ENCODE results near the gene FGD6. TPM values are rescaled to one million over a fixed set of nuclear protein-coding genes. Genes with fewer than 3 reads are reported as not detected.

The FGD6 gene
- total and polyA plus RNA-seq, 2 experiments from 2014 or later, result 3.0 to 5.9 TPM

GRCh38 chr12:95220190-95220589, 2.9 kb upstream of the FGD6 start:
- no peaks in the 10 kb centered on the region for H3K9me3 ChIP-seq (ENCODE audit: low read depth)
- H3K27ac ChIP-seq, result no peak overlapping the region
- H3K4me3 ChIP-seq, result no peak overlapping the region
- H3K36me3 ChIP-seq (ENCODE audit: low read depth), result no peaks in the 10 kb centered on the region
- H3K4me1 ChIP-seq (ENCODE audit: insufficient read depth), result peaks cover 32% of the 10 kb centered on the region
- no peaks in the 10 kb centered on the region for H4K20me1 ChIP-seq (ENCODE audit: insufficient read depth)
- 97 to 100% methylated on average over 4 of the region's 4 CpGs for WGBS, 2 experiments (ENCODE audit: low coverage in 1 of 2, low lambda C conversion rate in 2 of 2, missing lambda C conversion rate in 2 of 2)
- H3K9me2 ChIP-seq (ENCODE audit: insufficient read depth), result no peaks in the 10 kb centered on the region
- H3K4me2 ChIP-seq (ENCODE audit: unreplicated experiment), result no peak overlapping the region
- H3K79me2 ChIP-seq (ENCODE audit: insufficient read depth), result peaks cover 89% of the 10 kb centered on the region
- H3K27me3 ChIP-seq (replicated peaks; ENCODE audit: insufficient read depth), result no peaks in the 10 kb centered on the region
- TF ChIP-seq EZH2phosphoT487 (IDR thresholded peaks at IDR 0.05; ENCODE audit: insufficient read depth, low read depth) (no peak), EZH2 (IDR thresholded peaks at IDR 0.05; ENCODE audit: insufficient read depth, poor library complexity, severe bottlenecking) (no peak)
- no peak overlapping the region for H3K9ac ChIP-seq
- peaks cover 26% of the 10 kb centered on the region for H3F3A ChIP-seq (ENCODE audit: insufficient read depth)
- in situ Hi-C loops (cut with MboI), result loop anchor here (10.0 kb wide), 1 partner anchor 115 kb away; no protein-coding TSS in a partner anchor
- no peak overlapping the region for H2AFZ ChIP-seq
- DNase-seq, result no peak

DNA sequence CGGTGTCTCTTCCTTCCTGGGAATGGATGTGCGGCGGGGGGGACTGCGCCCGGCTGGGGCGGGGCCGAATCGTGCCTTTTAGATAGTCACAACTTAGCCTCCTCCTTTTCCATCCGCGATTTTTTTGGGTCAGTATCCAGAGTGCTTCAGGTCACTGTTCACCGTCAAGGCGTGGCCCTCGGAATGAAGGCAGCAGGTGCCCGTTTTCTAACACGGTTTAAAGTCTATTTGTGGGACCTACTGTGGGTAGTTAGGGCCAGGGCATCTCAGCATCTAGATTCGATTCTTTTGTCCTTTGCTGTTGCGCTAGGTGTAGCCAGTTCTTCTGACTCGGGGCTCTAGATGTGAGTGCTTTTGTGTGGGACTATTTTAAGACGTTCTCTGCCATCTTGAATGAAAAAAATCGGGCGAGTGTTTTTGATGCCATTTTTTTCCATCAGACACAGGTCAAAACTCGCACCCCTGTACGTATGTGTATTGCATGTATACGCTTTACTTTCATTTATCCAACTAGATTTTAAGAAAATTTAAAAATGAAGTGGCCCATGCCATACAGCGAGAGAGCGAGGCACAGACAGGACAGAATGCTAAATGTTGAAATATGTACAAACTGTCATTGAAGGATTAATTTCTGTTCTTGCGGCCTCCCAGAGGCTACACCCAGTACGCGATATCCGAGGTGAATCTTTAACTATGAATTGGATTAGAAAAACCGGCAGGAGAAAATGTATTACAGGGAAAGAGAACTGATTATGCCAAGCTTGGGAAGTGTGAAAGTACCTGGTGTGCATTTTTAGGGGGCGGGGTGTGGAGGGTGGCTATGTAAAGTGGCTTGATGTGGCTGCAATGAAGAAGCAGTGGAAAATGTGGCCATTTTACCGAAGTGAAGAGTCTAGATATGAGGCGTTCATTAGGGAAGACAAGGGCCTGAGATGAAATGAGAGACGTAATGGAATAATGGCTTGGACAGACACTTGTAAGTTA, 1.2 kb upstream of the FGD6 start:
- Histone ChIP-seq H3K9me3 (ENCODE audit: low read depth) (no peaks in the 10 kb centered on the region), H3K27ac (peak overlapping the region; percentile 83), H3K9me2 (ENCODE audit: insufficient read depth) (no peaks in the 10 kb centered on the region), H3K4me2 (ENCODE audit: unreplicated experiment) (peak overlapping the region; percentile 91), H3F3A (ENCODE audit: insufficient read depth) (peaks cover 16% of the 10 kb centered on the region), H2AFZ (peak overlapping the region; percentile 86), H3K36me3 (ENCODE audit: low read depth) (no peaks in the 10 kb centered on the region), H3K4me3 (peak overlapping the region; percentile 90), H3K27me3 (replicated peaks; ENCODE audit: insufficient read depth) (no peaks in the 10 kb centered on the region), H3K79me2 (ENCODE audit: insufficient read depth) (peaks cover 89% of the 10 kb centered on the region), H3K9ac (peak overlapping the region; percentile 85), H3K4me1 (ENCODE audit: insufficient read depth) (peaks cover 20% of the 10 kb centered on the region), H4K20me1 (ENCODE audit: insufficient read depth) (no peaks in the 10 kb centered on the region)
- WGBS, 2 experiments (ENCODE audit: low coverage in 1 of 2, low lambda C conversion rate in 2 of 2, missing lambda C conversion rate in 2 of 2), result 1% methylated on average over 34 to 35 of the region's 35 CpGs
- no peak for TF ChIP-seq EZH2phosphoT487 (IDR thresholded peaks at IDR 0.05; ENCODE audit: insufficient read depth, low read depth)
- TF ChIP-seq EZH2 (IDR thresholded peaks at IDR 0.05; ENCODE audit: insufficient read depth, poor library complexity, severe bottlenecking), result no peak
- in situ Hi-C loops (cut with MboI), result no loop called here
- DNase-seq, result peak; percentile 86

GRCh38 chr12:95216711-95217376, 423 bp downstream of the FGD6 start:
- Histone ChIP-seq H3K79me2 (ENCODE audit: insufficient read depth) (peaks cover 89% of the 10 kb centered on the region), H3K4me3 (peak overlapping the region; percentile 90), H3K4me2 (ENCODE audit: unreplicated experiment) (peak overlapping the region; percentile 99), H3K36me3 (ENCODE audit: low read depth) (no peaks in the 10 kb centered on the region), H3K27ac (peak overlapping the region; percentile 63), H3F3A (ENCODE audit: insufficient read depth) (peaks cover 16% of the 10 kb centered on the region), H3K4me1 (ENCODE audit: insufficient read depth) (peaks cover 20% of the 10 kb centered on the region), H3K9ac (peak overlapping the region; percentile 82), H3K27me3 (replicated peaks; ENCODE audit: insufficient read depth) (no peaks in the 10 kb centered on the region), H3K9me3 (ENCODE audit: low read depth) (no peaks in the 10 kb centered on the region), H4K20me1 (ENCODE audit: insufficient read depth) (no peaks in the 10 kb centered on the region), H3K9me2 (ENCODE audit: insufficient read depth) (no peaks in the 10 kb centered on the region), H2AFZ (peak overlapping the region; percentile 94)
- DNase-seq, result no peak
- TF ChIP-seq EZH2 (IDR thresholded peaks at IDR 0.05; ENCODE audit: insufficient read depth, poor library complexity, severe bottlenecking) (no peak), EZH2phosphoT487 (IDR thresholded peaks at IDR 0.05; ENCODE audit: insufficient read depth, low read depth) (no peak)
- in situ Hi-C loops (cut with MboI), result no loop called here
- 2% methylated on average over 32 to 35 of the region's 45 CpGs for WGBS, 2 experiments (ENCODE audit: low coverage in 1 of 2, low lambda C conversion rate in 2 of 2, missing lambda C conversion rate in 2 of 2)

GRCh38 chr12:95215949-95216348, 1.3 kb downstream of the FGD6 start:
- Histone ChIP-seq H3K27ac (no peak overlapping the region), H4K20me1 (ENCODE audit: insufficient read depth) (no peaks in the 10 kb centered on the region), H3K36me3 (ENCODE audit: low read depth) (no peaks in the 10 kb centered on the region), H3K4me1 (ENCODE audit: insufficient read depth) (peaks cover 20% of the 10 kb centered on the region), H3K4me3 (peak overlapping the region; percentile 90), H3K79me2 (ENCODE audit: insufficient read depth) (peaks cover 85% of the 10 kb centered on the region), H2AFZ (peak overlapping the region; percentile 94), H3K9ac (peak overlapping the region; percentile 82), H3F3A (ENCODE audit: insufficient read depth) (peaks cover 16% of the 10 kb centered on the region), H3K4me2 (ENCODE audit: unreplicated experiment) (peak overlapping the region; percentile 99), H3K9me3 (ENCODE audit: low read depth) (no peaks in the 10 kb centered on the region), H3K9me2 (ENCODE audit: insufficient read depth) (no peaks in the 10 kb centered on the region), H3K27me3 (replicated peaks; ENCODE audit: insufficient read depth) (no peaks in the 10 kb centered on the region)
- in situ Hi-C loops (cut with MboI), result no loop called here
- TF ChIP-seq EZH2phosphoT487 (IDR thresholded peaks at IDR 0.05; ENCODE audit: insufficient read depth, low read depth), result no peak
- no peak for TF ChIP-seq EZH2 (IDR thresholded peaks at IDR 0.05; ENCODE audit: insufficient read depth, poor library complexity, severe bottlenecking)
- 56 to 58% methylated on average over 1 of the region's 1 CpG for WGBS, 2 experiments (ENCODE audit: low coverage in 1 of 2, low lambda C conversion rate in 2 of 2, missing lambda C conversion rate in 2 of 2)
- DNase-seq, result peak; percentile 23
